ENCODE results near the gene SORCS2.

The SORCS2 gene

GRCh38 chr4:7395645-7396044 is 203.3 kb downstream of the SORCS2 start:
- Histone ChIP-seq H3K9me3 (ENCODE audit: control insufficient read depth, insufficient read depth, low read length) (no peaks in the 10 kb centered on the region), H3K4me3 (ENCODE audit: low read depth, low read length) (no peak overlapping the region), H3K27ac (ENCODE audit: low read depth, low read length) (no peak overlapping the region), H3K9ac (ENCODE audit: low read depth, low read length) (no peak overlapping the region), H3K4me1 (ENCODE audit: control insufficient read depth, insufficient read depth, low read length) (no peaks in the 10 kb centered on the region), H3K27me3 (ENCODE audit: control insufficient read depth, insufficient read depth, low read length) (no peaks in the 10 kb centered on the region; the same call in 1 of the 2 replicates), H3K36me3 (ENCODE audit: control insufficient read depth, insufficient read depth, low read length) (no peaks in the 10 kb centered on the region)

DNA sequence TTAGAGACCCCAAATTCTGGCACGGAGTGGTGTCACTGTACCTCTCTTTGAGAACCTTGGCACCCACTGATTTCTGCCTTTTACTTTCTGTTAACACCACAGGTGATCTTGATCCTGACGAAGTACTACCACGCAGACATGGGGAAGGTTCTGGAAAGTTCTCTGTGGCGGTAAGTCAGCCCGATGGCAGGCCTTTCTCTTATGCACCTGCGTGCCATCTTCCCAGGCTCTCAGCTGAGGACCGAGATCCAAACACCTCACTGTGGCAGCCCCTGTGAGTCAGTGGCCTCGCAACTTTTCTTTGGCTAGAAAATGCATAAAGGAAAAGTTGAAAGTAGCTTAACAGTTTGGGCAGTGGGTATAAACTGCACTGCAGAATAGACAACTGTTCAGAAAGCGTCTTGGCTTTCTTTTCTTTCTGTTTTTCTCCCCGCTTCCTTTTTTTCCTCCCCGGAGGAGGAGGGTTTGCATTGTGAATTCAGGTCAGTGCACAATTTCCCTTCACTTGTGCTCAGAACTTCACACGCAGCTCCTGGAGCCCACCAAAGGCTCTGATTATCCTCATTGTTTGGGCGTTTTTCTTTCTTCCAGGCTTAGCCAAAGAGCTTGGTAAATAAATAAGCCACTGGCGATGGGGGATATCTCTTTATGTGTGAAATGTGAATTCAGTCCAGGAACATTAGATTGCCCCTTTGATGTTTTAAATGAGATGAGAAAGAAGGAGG is 204.0 kb downstream of the SORCS2 start:
- Histone ChIP-seq H3K27ac (ENCODE audit: low read depth, low read length) (no peak overlapping the region), H3K4me3 (ENCODE audit: low read depth, low read length) (no peak overlapping the region), H3K36me3 (ENCODE audit: control insufficient read depth, insufficient read depth, low read length) (no peaks in the 10 kb centered on the region), H3K4me1 (ENCODE audit: control insufficient read depth, insufficient read depth, low read length) (no peaks in the 10 kb centered on the region), H3K9ac (ENCODE audit: low read depth, low read length) (no peak overlapping the region), H3K27me3 (ENCODE audit: control insufficient read depth, insufficient read depth, low read length) (no peaks in the 10 kb centered on the region; the same call in 1 of the 2 replicates), H3K9me3 (ENCODE audit: control insufficient read depth, insufficient read depth, low read length) (no peaks in the 10 kb centered on the region)

- Histone ChIP-seq H3K36me3 (ENCODE audit: control insufficient read depth, insufficient read depth, low read length) (no peaks in the 10 kb centered on the region), H3K4me1 (ENCODE audit: control insufficient read depth, insufficient read depth, low read length) (no peaks in the 10 kb centered on the region), H3K4me3 (ENCODE audit: low read depth, low read length) (no peak overlapping the region), H3K9me3 (ENCODE audit: control insufficient read depth, insufficient read depth, low read length) (no peaks in the 10 kb centered on the region), H3K27me3 (ENCODE audit: control insufficient read depth, insufficient read depth, low read length) (no peaks in the 10 kb centered on the region; the same call in 1 of the 2 replicates), H3K9ac (ENCODE audit: low read depth, low read length) (no peak overlapping the region), H3K27ac (ENCODE audit: low read depth, low read length) (no peak overlapping the region)
These were observed 205.1 kb downstream of the SORCS2 start for GRCh38 chr4:7397206-7398103.

- Histone ChIP-seq H3K4me3 (ENCODE audit: low read depth, low read length) (no peak overlapping the region), H3K9ac (ENCODE audit: low read depth, low read length) (no peak overlapping the region), H3K27ac (ENCODE audit: low read depth, low read length) (no peak overlapping the region), H3K9me3 (ENCODE audit: control insufficient read depth, insufficient read depth, low read length) (no peaks in the 10 kb centered on the region), H3K36me3 (ENCODE audit: control insufficient read depth, insufficient read depth, low read length) (no peaks in the 10 kb centered on the region), H3K27me3 (ENCODE audit: control insufficient read depth, insufficient read depth, low read length) (no peaks in the 10 kb centered on the region; the same call in 1 of the 2 replicates), H3K4me1 (ENCODE audit: control insufficient read depth, insufficient read depth, low read length) (no peaks in the 10 kb centered on the region)
These were observed 205.7 kb downstream of the SORCS2 start for GRCh38 chr4:7398104-7398423.

DNA sequence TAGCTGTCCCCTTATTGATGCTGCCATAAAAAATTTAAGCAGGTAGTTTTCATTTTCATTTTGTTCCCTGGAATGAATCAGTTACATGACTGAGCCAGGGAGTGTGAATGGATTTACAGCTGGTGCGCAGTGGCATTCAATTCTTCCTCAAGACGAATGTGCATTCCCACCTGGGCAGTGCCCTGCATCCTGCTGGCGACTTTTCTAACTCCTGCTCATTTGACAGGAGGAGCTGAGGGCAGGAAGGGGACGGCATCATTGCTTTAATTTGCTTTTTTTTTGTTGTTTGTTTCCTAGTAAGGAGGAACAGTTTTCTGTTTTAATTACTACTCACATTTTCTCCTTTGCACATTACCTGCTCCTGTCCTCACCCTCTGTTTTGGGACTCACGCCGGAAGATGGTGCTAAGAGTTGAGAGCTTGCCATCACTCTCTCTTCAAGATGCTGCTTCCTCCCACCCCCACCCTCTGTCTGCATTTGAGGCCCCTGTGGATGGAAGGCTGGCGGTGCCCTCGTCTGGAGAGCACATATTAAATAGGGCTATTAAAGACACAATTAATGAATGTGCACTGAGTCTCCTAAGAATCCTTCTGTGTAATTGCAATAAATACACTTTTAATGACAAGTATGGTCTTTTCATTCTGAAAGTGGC is 206.6 kb downstream of the SORCS2 start:
- Histone ChIP-seq H3K27me3 (ENCODE audit: control insufficient read depth, insufficient read depth, low read length) (no peaks in the 10 kb centered on the region; the same call in 1 of the 2 replicates), H3K9ac (ENCODE audit: low read depth, low read length) (no peak overlapping the region), H3K4me3 (ENCODE audit: low read depth, low read length) (no peak overlapping the region), H3K36me3 (ENCODE audit: control insufficient read depth, insufficient read depth, low read length) (no peaks in the 10 kb centered on the region), H3K27ac (ENCODE audit: low read depth, low read length) (no peak overlapping the region), H3K4me1 (ENCODE audit: control insufficient read depth, insufficient read depth, low read length) (no peaks in the 10 kb centered on the region), H3K9me3 (ENCODE audit: control insufficient read depth, insufficient read depth, low read length) (no peaks in the 10 kb centered on the region)

GRCh38 chr4:7399440-7400234 is 207.3 kb downstream of the SORCS2 start:
- Histone ChIP-seq H3K9me3 (ENCODE audit: control insufficient read depth, insufficient read depth, low read length) (no peaks in the 10 kb centered on the region), H3K36me3 (ENCODE audit: control insufficient read depth, insufficient read depth, low read length) (no peaks in the 10 kb centered on the region), H3K4me1 (ENCODE audit: control insufficient read depth, insufficient read depth, low read length) (no peaks in the 10 kb centered on the region), H3K27me3 (ENCODE audit: control insufficient read depth, insufficient read depth, low read length) (no peaks in the 10 kb centered on the region; the same call in 1 of the 2 replicates), H3K9ac (ENCODE audit: low read depth, low read length) (no peak overlapping the region), H3K27ac (ENCODE audit: low read depth, low read length) (no peak overlapping the region), H3K4me3 (ENCODE audit: low read depth, low read length) (no peak overlapping the region)

GRCh38 chr4:7400671-7401298 is 208.4 kb downstream of the SORCS2 start:
- H3K36me3 ChIP-seq (ENCODE audit: control insufficient read depth, insufficient read depth, low read length), result no peaks in the 10 kb centered on the region
- no peaks in the 10 kb centered on the region; the same call in 1 of the 2 replicates for H3K27me3 ChIP-seq (ENCODE audit: control insufficient read depth, insufficient read depth, low read length)
- no peak overlapping the region for H3K9ac ChIP-seq (ENCODE audit: low read depth, low read length)
- H3K4me1 ChIP-seq (ENCODE audit: control insufficient read depth, insufficient read depth, low read length), result no peaks in the 10 kb centered on the region
- H3K4me3 ChIP-seq (ENCODE audit: low read depth, low read length), result no peak overlapping the region
- H3K27ac ChIP-seq (ENCODE audit: low read depth, low read length), result no peak overlapping the region
- no peaks in the 10 kb centered on the region for H3K9me3 ChIP-seq (ENCODE audit: control insufficient read depth, insufficient read depth, low read length)

- H3K4me3 ChIP-seq (ENCODE audit: low read depth, low read length), result no peak overlapping the region
- no peaks in the 10 kb centered on the region for H3K4me1 ChIP-seq (ENCODE audit: control insufficient read depth, insufficient read depth, low read length)
- no peaks in the 10 kb centered on the region for H3K9me3 ChIP-seq (ENCODE audit: control insufficient read depth, insufficient read depth, low read length)
- no peak overlapping the region for H3K27ac ChIP-seq (ENCODE audit: low read depth, low read length)
- H3K9ac ChIP-seq (ENCODE audit: low read depth, low read length), result no peak overlapping the region
- H3K27me3 ChIP-seq (ENCODE audit: control insufficient read depth, insufficient read depth, low read length), result no peaks in the 10 kb centered on the region; the same call in 1 of the 2 replicates
- H3K36me3 ChIP-seq (ENCODE audit: control insufficient read depth, insufficient read depth, low read length), result no peaks in the 10 kb centered on the region
These were observed 210.2 kb downstream of the SORCS2 start for GRCh38 chr4:7402526-7402925.

GRCh38 chr4:7403001-7403400 is 210.7 kb downstream of the SORCS2 start:
- no peak overlapping the region for H3K9ac ChIP-seq (ENCODE audit: low read depth, low read length)
- H3K4me3 ChIP-seq (ENCODE audit: low read depth, low read length), result no peak overlapping the region
- H3K4me1 ChIP-seq (ENCODE audit: control insufficient read depth, insufficient read depth, low read length), result no peaks in the 10 kb centered on the region
- H3K36me3 ChIP-seq (ENCODE audit: control insufficient read depth, insufficient read depth, low read length), result no peaks in the 10 kb centered on the region
- no peak overlapping the region for H3K27ac ChIP-seq (ENCODE audit: low read depth, low read length)
- no peaks in the 10 kb centered on the region; the same call in 1 of the 2 replicates for H3K27me3 ChIP-seq (ENCODE audit: control insufficient read depth, insufficient read depth, low read length)
- H3K9me3 ChIP-seq (ENCODE audit: control insufficient read depth, insufficient read depth, low read length), result no peaks in the 10 kb centered on the region

GRCh38 chr4:7408166-7408565 is 215.8 kb downstream of the SORCS2 start:
- Histone ChIP-seq H3K9ac (ENCODE audit: low read depth, low read length) (no peak overlapping the region), H3K27me3 (ENCODE audit: control insufficient read depth, insufficient read depth, low read length) (peaks cover 28% of the 10 kb centered on the region), H3K4me1 (ENCODE audit: control insufficient read depth, insufficient read depth, low read length) (no peaks in the 10 kb centered on the region), H3K9me3 (ENCODE audit: control insufficient read depth, insufficient read depth, low read length) (no peaks in the 10 kb centered on the region), H3K36me3 (ENCODE audit: control insufficient read depth, insufficient read depth, low read length) (no peaks in the 10 kb centered on the region), H3K4me3 (ENCODE audit: low read depth, low read length) (no peak overlapping the region), H3K27ac (ENCODE audit: low read depth, low read length) (no peak overlapping the region)

Data from HUES48 (cell line).